ENCODE results near the gene REN.
A peak's percentile ranks its signal among the peaks of the same experiment; 100 is the strongest.

The REN gene

DNA sequence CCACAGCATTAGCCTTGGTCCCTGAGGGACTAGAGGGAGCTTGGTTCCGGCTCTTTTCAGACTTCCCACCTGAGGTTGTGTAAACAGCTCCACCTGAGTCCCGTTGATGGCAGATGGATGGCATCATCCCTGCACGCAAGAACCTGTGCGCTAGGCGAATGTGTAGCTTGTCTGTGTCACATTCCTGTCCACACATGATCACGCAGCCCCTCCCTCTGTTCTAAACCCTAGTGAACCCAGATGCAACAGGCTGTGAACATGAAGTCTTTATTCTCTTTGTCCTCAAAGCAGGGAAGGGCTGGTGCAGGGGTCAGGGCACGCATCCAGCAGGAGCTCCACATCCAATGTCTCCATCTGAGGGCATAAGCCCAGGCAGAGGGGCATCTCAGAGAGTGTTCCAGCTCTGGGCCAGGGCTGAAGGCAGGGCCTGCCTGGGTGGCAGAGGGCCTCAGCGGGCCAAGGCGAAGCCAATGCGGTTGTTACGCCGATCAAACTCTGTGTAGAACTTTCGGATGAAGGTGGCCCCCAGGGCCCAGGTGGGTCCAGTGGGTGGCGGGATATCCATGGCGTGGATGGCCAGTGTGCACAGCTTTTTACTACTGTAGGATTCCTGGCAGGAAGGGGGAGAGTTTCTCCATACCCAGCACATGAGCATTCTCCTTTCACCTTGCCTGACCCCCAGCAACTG, 11.4 kb downstream of the REN start:
- FAIRE-seq: no peak
- no peak for DNase-seq (ENCODE audit: low spot score)

DNA sequence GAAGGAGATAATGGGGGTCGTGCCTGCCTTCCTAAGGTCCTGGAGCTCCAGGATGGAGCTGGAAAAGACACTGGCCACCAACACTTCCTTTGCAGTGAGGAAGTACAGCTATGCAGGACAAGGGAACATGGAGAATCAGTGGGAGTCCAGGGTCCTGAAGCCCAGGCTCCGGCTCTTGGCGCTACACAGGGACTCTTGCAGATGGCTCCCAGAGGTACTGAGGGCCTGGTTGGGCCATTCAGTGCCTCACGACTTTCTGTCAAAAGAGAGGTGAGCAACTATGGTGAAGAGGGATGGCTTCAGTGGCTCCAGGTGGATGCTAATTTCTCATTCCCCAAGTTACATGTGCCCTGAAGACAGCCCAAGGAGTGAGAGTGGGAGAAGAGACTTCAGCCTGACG, 12.5 kb downstream of the REN start:
- FAIRE-seq (no peak), DNase-seq (ENCODE audit: low spot score) (no peak)

DNA sequence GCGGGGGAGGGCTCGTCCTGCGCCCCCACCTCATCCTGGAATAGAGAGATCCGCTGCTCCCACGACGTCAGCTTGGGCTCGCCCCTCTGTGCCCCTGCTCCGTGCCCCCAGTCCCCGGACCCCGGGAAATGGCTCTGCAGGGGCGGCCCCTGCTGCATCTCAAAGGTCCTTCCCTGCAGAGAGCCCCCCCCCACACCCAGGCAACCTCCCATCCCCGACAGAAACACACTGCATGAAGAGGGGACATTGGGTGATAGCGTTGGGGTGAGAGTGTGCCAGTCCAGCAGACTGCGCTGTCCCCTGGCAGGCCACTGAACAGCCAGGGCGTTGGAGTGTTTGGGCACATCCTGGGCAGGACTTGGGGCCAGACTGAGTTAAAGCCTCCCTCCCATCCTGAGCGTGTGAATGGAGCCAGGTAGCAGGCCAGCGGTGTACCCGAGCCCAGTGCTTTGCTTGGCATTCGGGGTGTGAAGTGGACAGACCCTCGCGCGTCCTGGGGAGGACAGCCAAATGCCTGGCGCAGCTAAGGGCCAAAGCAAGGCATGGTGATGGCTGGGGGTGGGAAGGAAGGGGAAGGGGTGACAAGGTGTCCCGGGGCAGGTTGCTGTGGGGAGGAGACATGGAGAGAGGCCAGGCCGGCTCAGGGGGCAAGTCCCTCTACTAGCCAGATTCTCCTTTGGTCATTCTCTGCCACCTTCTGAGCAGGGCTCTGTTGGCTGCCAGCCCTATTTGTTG, 13.7 kb downstream of the REN start:
- FAIRE-seq (no peak), DNase-seq (ENCODE audit: low spot score) (no peak)

- DNase-seq (ENCODE audit: low spot score): peak; percentile 7
- FAIRE-seq: no peak
These were observed 14.4 kb downstream of the REN start, which contains the start of gene ETNK2 for GRCh38 chr1:204151552-204152309. TSS of gene ETNK2 (minus strand) at chr1:204152044. CDS start at chr1:204151852, 192 bp downstream.

GRCh38 chr1:204150702-204151551, 15.2 kb downstream of the REN start:
- DNase-seq (ENCODE audit: low spot score) (no peak), FAIRE-seq (no peak)

- no peak for DNase-seq (ENCODE audit: low spot score)
These were observed 16.2 kb downstream of the REN start for GRCh38 chr1:204149635-204150565.

GRCh38 chr1:204149107-204149506, 17.0 kb downstream of the REN start:
- no peak for DNase-seq (ENCODE audit: low spot score)
- FAIRE-seq: no peak

More at GRCh38 chr1:204149635-204150565, 16.2 kb downstream of the REN start:
- no peak for FAIRE-seq

- FAIRE-seq (no peak), DNase-seq (ENCODE audit: low spot score) (no peak)
These were observed 18.4 kb downstream of the REN start for GRCh38 chr1:204147406-204148383.

GRCh38 chr1:204146965-204147364, 19.2 kb downstream of the REN start:
- FAIRE-seq: no peak

DNA sequence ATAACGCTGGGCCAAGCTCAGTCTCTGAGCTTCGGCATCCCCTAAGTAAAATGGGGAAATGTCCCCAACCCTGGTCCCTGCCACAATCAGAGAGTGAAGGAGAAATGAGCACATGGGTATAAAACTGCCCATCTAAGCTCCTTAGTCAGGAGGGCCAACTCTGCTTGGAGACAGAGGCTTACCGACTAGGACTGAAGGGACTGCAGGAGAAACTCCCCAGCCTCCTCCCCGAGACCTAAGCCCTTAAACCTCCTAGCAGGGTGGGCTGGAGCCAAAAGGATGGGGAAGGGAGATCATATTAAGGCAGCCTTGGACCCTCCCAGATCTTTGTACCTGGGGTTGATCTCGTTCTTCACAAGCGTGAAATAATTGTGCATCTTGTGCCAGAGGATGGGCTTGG, 19.8 kb downstream of the REN start:
- no peak for FAIRE-seq
- no peak for DNase-seq (ENCODE audit: low spot score)

More at GRCh38 chr1:204146965-204147364, 19.2 kb downstream of the REN start:
- DNase-seq (ENCODE audit: low spot score): no peak

- FAIRE-seq: no peak
These were observed 21.1 kb downstream of the REN start for GRCh38 chr1:204145033-204145504.

DNA sequence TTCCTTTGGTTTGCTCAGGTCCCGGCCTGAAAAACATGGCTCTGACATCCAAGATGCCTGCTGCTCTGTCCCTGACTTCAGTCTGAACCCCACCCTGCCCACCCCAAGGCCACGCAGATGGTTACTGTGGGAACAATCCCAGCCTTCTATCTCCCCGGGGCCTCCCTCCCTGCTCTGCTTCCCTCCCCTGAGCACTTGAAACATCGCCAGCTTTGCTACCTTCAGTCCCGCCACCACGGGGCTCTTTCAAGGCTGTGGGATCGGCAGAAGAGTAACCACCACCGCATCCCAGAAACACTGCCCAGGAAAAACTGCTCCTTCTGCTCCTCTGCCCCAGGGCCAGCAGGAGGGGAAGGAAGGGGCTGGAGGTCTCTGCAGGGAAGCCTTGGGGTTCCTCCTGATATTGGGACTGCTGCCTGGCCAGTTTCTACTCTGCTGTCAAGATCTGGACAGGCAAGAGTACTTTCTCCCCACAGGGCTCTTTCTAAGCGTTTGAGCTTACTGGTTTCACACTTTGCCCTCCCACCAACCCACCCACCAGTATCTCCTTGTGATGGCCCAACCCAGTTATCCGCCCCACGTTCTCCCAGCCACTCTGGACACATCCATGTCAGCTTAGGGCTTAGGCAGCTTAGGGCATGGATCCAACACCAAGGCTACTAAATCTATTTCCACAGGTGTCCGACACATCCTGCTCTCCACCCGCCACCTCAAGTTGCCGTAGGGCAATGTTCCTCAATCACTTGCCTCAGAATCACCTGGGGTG, 22.7 kb downstream of the REN start:
- FAIRE-seq (no peak), DNase-seq (ENCODE audit: low spot score) (no peak)

More at GRCh38 chr1:204145033-204145504, 21.1 kb downstream of the REN start:
- DNase-seq (ENCODE audit: low spot score): no peak

- no peak for DNase-seq (ENCODE audit: low spot score)
- FAIRE-seq: no peak
These were observed 23.8 kb downstream of the REN start for GRCh38 chr1:204142032-204142974.

DNA sequence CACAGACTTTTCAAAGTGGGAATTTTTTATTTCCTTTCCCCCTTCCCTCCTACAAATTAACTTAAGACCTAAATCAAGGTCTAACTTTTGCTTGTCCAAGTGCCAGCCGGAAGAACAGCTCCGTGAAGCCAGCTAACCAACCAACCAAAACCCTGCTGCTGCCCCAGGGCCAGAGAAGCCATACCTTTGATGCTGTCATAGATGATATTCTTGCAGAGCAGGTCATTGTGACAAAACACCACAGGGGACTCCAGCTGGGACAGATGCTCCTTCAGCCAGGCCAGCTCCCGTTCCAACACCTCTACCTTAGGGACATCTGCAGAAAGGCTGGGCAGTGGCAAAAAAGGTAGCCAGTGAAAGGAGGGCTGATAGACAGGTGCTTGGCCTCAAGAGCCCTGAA, 25.0 kb downstream of the REN start:
- no peak for FAIRE-seq
- DNase-seq (ENCODE audit: low spot score): no peak

DNA sequence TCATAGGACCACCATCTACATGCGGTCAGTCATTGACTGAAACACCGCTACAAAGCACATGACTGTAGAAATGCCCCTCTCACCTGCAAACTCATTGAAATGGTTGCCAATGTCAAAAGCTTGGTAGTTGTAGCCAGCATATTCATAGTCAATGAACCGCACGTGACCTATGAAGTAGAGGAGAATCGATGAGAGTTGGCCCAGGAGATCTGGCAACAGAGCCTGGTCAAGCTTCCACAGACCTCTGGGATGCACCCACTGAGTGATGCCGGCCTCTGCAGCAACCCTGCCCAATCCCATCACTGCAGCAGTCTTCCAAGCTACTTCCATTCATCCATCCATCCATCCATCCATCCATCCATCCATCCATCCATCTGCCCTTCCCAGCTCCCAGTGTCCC, 26.2 kb downstream of the REN start:
- no peak for FAIRE-seq
- no peak for DNase-seq (ENCODE audit: low spot score)

DNA sequence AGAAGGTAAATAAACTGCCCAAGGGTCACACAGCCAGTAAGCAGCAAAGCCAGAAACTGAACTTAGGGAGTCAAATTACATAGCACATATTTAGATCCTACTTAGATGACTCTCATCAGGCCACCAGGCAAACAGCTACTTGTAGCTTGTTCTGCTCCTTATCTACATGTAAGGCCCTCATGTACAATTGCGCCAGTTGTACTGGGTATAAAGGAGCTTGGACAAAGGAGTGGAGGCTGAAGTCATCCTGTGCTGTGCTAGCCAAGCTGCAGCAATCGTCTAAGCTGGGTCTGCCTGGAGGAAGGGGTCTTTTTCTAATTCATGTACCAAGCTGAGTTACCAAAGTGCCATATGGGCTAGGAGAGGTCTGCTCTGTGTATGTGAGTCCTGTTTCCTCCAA, 27.0 kb downstream of the REN start:
- FAIRE-seq (no peak), DNase-seq (ENCODE audit: low spot score) (no peak)

GRCh38 chr1:204136814-204137213, 29.3 kb downstream of the REN start:
- DNase-seq (ENCODE audit: low spot score) (no peak), FAIRE-seq (no peak)
